H1 (cell line): ENCODE data around the gene VSNL1. TPM values are rescaled to one million over a fixed set of nuclear protein-coding genes. Genes with fewer than 3 reads are reported as not detected.

Experiments
- CTCF ChIA-PET: fragments of 300-600 bp; sonication (Branson Sonifier 250); formaldehyde crosslinking; loops from one replicate; lab custom pipeline; 2021; ENCODE audit not compliant: partially characterized antibody; lab: Charles Lee
- POLR2A ChIA-PET: fragments of 300-600 bp; sonication (Branson Sonifier 250); formaldehyde crosslinking; loops from one replicate; lab custom pipeline; 2021; ENCODE audit warnings: inconsistent platforms; ENCODE audit not compliant: partially characterized antibody; lab: Charles Lee
- DNase-seq, 2 experiments: peaks; one replicate each; pipeline versions ENCODE4 v3.0.0 to v3.0.0-alpha.2; 2010 to 2022; ENCODE audit warnings: low spot score in 2 of 2, low read depth in 1 of 2, mixed read lengths in 1 of 2
- FAIRE-seq: peaks from 2 replicates; lab custom pipeline; 2011; peaks lifted over from hg19 to GRCh38; lab: Jason Lieb, UNC
- H2AFZ ChIP-seq: 2 replicates; pipeline ENCODE4 v1.8.1; 2012; ENCODE audit warnings: low read length, inconsistent platforms
- H2AK5ac ChIP-seq: 2 replicates; pipeline ENCODE4 v1.6.1; 2013; ENCODE audit warnings: low read depth, low read length
- H2BK120ac ChIP-seq: replicated peaks from 2 replicates; pipeline ENCODE3; 2013; ENCODE audit warnings: low read depth, low read length, inconsistent platforms
- H2BK12ac ChIP-seq: 2 replicates; pipeline ENCODE4 v1.6.1; 2013; ENCODE audit warnings: low read depth, low read length
- H2BK15ac ChIP-seq: 2 replicates; pipeline ENCODE4 v1.6.1; 2013; ENCODE audit warnings: low read length
- H2BK20ac ChIP-seq: 2 replicates; pipeline ENCODE4 v1.6.1; 2013; ENCODE audit warnings: low read length
- H2BK5ac ChIP-seq: 2 replicates; pipeline ENCODE4 v1.6.1; 2013; ENCODE audit warnings: low read depth, low read length
- H3K14ac ChIP-seq: 2 replicates; pipeline ENCODE4 v1.6.1; 2013; ENCODE audit warnings: inconsistent platforms; ENCODE audit not compliant: insufficient read length
- H3K18ac ChIP-seq: 2 replicates; pipeline ENCODE4 v1.6.1; 2013; ENCODE audit warnings: low read length; ENCODE audit errors: extremely low read depth
- H3K23ac ChIP-seq: 2 replicates; pipeline ENCODE4 v1.6.1; 2013; ENCODE audit warnings: inconsistent platforms; ENCODE audit not compliant: insufficient read length
- H3K23me2 ChIP-seq: 2 replicates; pipeline ENCODE4 v1.6.1; 2013; ENCODE audit warnings: low read depth, low read length
- H3K27ac ChIP-seq: 2 replicates; pipeline ENCODE4 v1.6.1; 2011; ENCODE audit warnings: low read depth, low read length, inconsistent platforms
- H3K27me3 ChIP-seq, 4 experiments: replicated peaks in 1 of 4; 1 replicate in 1 of 4; 2 replicates in 3 of 4; pipeline versions ENCODE4 v1.6.1 to v1.8.1; 2011 to 2013; ENCODE audit warnings: low read length in 3 of 4, mild to moderate bottlenecking in 3 of 4, inconsistent platforms in 2 of 4, mixed read lengths in 2 of 4, moderate library complexity in 1 of 4; ENCODE audit not compliant: control insufficient read depth in 3 of 4, insufficient read depth in 3 of 4; ENCODE audit errors: extremely low read depth in 1 of 4
- H3K36me3 ChIP-seq, 4 experiments: 2 replicates each; pipeline versions ENCODE4 v1.6.1 to v1.8.1; 2011 to 2013; ENCODE audit warnings: mild to moderate bottlenecking in 4 of 4, low read length in 3 of 4, moderate library complexity in 2 of 4, control low read depth in 1 of 4, inconsistent platforms in 1 of 4; ENCODE audit not compliant: insufficient read depth in 4 of 4, control insufficient read depth in 2 of 4
- H3K4ac ChIP-seq: replicated peaks from 2 replicates; pipeline ENCODE3; 2013; ENCODE audit warnings: low read length, low read depth, mixed read lengths, inconsistent platforms; ENCODE audit not compliant: insufficient read length
- H3K4me1 ChIP-seq, 4 experiments: replicated peaks in 1 of 4; 1 replicate in 1 of 4; 2 replicates in 3 of 4; pipeline versions ENCODE4 v1.6.1 to v1.8.1; 2011 to 2013; ENCODE audit warnings: low read length in 3 of 4, inconsistent platforms in 2 of 4, mixed read lengths in 1 of 4; ENCODE audit not compliant: insufficient read depth in 4 of 4, control insufficient read depth in 3 of 4
- H3K4me2 ChIP-seq, 2 experiments: 2 replicates each; pipeline versions ENCODE4 v1.6.1 to v1.8.1; 2011 to 2013; ENCODE audit warnings: low read depth in 2 of 2, low read length in 2 of 2, control low read depth in 1 of 2, inconsistent platforms in 1 of 2, mild to moderate bottlenecking in 1 of 2; ENCODE audit not compliant: insufficient read depth in 1 of 2
- H3K4me3 ChIP-seq, 4 experiments: fragments of 200-600, 300-600 bp in 1 of 4; sonication (generic), shearing (Covaris generic), sonication (Bioruptor Twin) in 1 of 4; 2 replicates each; pipeline versions ENCODE4 v1.5.1 to v1.8.1; 2011 to 2016; ENCODE audit warnings: low read length in 4 of 4, low read depth in 3 of 4, control low read depth in 2 of 4, inconsistent platforms in 2 of 4, mild to moderate bottlenecking in 2 of 4, mixed read lengths in 1 of 4, moderate library complexity in 1 of 4; ENCODE audit not compliant: insufficient read depth in 2 of 4; ENCODE audit errors: extremely low read depth in 1 of 4
- H3K56ac ChIP-seq: replicated peaks from 2 replicates; pipeline ENCODE3; 2013; ENCODE audit warnings: low read depth, mild to moderate bottlenecking, mixed read lengths, low read length, inconsistent platforms; ENCODE audit not compliant: insufficient read length
- H3K79me1 ChIP-seq: 2 replicates; pipeline ENCODE4 v1.6.1; 2013; ENCODE audit warnings: low read depth, low read length, control low read depth
- H3K79me2 ChIP-seq, 2 experiments: 2 replicates each; pipeline versions ENCODE4 v1.6.1 to v1.8.1; 2012 to 2013; ENCODE audit warnings: low read length in 2 of 2, mild to moderate bottlenecking in 2 of 2, inconsistent platforms in 1 of 2; ENCODE audit not compliant: insufficient read depth in 2 of 2, control insufficient read depth in 1 of 2
- H3K9ac ChIP-seq, 4 experiments: replicated peaks in 1 of 4; 1 replicate in 1 of 4; 2 replicates in 3 of 4; pipeline versions ENCODE4 v1.6.1 to v1.8.1; 2011 to 2013; ENCODE audit warnings: low read depth in 3 of 4, low read length in 3 of 4, control low read depth in 2 of 4, mild to moderate bottlenecking in 2 of 4, moderate library complexity in 2 of 4, inconsistent platforms in 1 of 4; ENCODE audit errors: extremely low read depth in 1 of 4
- H3K9me3 ChIP-seq, 2 experiments: 2 replicates each; pipeline versions ENCODE4 v1.6.1 to v1.8.1; 2012 to 2013; ENCODE audit warnings: mild to moderate bottlenecking in 2 of 2, moderate library complexity in 2 of 2, control low read depth in 1 of 2, inconsistent platforms in 1 of 2, low read depth in 1 of 2, low read length in 1 of 2, mixed read lengths in 1 of 2; ENCODE audit not compliant: insufficient read depth in 2 of 2
- H4K20me1 ChIP-seq, 2 experiments: replicated peaks in 1 of 2; 2 replicates each; pipeline versions ENCODE3 to v1.8.1; 2011 to 2013; ENCODE audit warnings: inconsistent platforms in 2 of 2, low read length in 2 of 2, mild to moderate bottlenecking in 1 of 2; ENCODE audit not compliant: insufficient read depth in 2 of 2, control insufficient read depth in 1 of 2
- H4K5ac ChIP-seq: 2 replicates; pipeline ENCODE4 v1.6.1; 2013; ENCODE audit warnings: low read length, low read depth, mixed read lengths, inconsistent platforms; ENCODE audit not compliant: insufficient read length
- H4K8ac ChIP-seq: 2 replicates; pipeline ENCODE4 v1.8.0; 2013; ENCODE audit warnings: mild to moderate bottlenecking, moderate library complexity, low read length, inconsistent platforms; ENCODE audit not compliant: insufficient read depth; ENCODE audit errors: extremely low read depth
- H4K91ac ChIP-seq: replicated peaks from 2 replicates; pipeline ENCODE3; 2013; ENCODE audit warnings: low read length, mixed read lengths, inconsistent platforms; ENCODE audit not compliant: insufficient read length
- JUN ChIP-seq: IDR thresholded peaks from 2 replicates; pipeline ENCODE4 v1.6.1; 2011; ENCODE audit warnings: low read depth, mild to moderate bottlenecking, improper control_type of control experiment, low read length
- WGBS, 2 experiments: shearing (Covaris generic) in 1 of 2; methylation state at CpG; one replicate each; pipeline versions ENCODE4 v1.1.6 to v1.1.7; 2013 to 2015; ENCODE audit warnings: low lambda C conversion rate in 2 of 2, mixed read lengths in 2 of 2, inconsistent platforms in 1 of 2, low coverage in 1 of 2, missing lambda C conversion rate in 1 of 2; ENCODE audit not compliant: insufficient replicate concordance in 2 of 2, insufficient coverage in 1 of 2, insufficient read length in 1 of 2; ENCODE audit errors: extremely low coverage in 1 of 2, missing lambda C conversion rate in 1 of 2; 5-methylcytosine and 5-hydroxymethylcytosine counted together
- polyA plus RNA-seq, 7 experiments: library from polyadenylated mRNA; depleted of rRNA in 3 of 7; stranded (reverse) in 5 of 7; unstranded in 2 of 7; fragments of >200 nt in 5 of 7; fragments of 200-250 nt in 2 of 7; gene quantifications; 1 replicate in 5 of 7; 2 replicates in 1 of 7; 4 replicates in 1 of 7; pipeline versions ENCODE4 v1.2.1 to v1.2.3, GENCODE V29; 2011 to 2013; ENCODE audit warnings: missing spikeins in 2 of 7, mixed read lengths in 2 of 7
- total RNA-seq: library from RNA; stranded (reverse); fragmentation: NEBNext Ultra II Directional; extraction: Animal tissue kit (Norgen Biotek cat#: 25700); gene quantifications from 2 replicates; pipeline ENCODE4 v1.2.1, GENCODE V29; 2021

Gene VSNL1
- total and polyA plus RNA-seq, 2 of the 8 experiments (the other 6 are each of a cell fraction or from before 2014, with no cell fraction given), result 49.4 to 108 TPM

DNA sequence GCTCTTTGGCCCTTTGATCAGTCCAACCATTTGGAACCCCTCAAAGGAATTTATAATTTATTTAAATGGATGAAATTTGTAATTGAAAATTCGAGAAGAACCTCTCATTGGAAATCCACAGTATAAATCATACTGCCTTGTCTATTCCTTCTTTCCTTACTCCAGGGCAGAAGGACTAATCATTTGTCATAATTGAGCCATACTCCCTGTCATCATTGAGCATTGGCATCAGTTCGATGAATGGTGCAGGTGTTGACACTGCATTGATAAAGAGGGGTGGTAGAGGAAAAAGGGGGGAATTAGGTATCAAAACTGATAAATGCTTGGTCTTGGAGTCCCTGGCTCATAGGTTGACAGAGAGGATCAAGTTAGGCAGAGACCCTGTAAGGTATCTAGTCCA, 2.0 kb downstream of the VSNL1 start:
- Histone ChIP-seq H2BK15ac (no peak overlapping the region), H4K91ac (peak overlapping the region; percentile 12), H2BK5ac (peak overlapping the region; percentile 89; the same call in 1 of the 2 replicates), H2BK12ac (no peak overlapping the region), H3K4me3 (peak overlapping the region in 3 of 4 experiments; percentile 9 to 97 (median 95); a peak in 4 of 8 replicates), H3K9me3 (no peaks in the 10 kb centered on the region), H3K79me2 (peaks cover 20 to 48% of the 10 kb centered on the region in 2 experiments), H3K14ac (no peak overlapping the region), H3K18ac (peak overlapping the region; percentile 26; the same call in 1 of the 2 replicates), H4K5ac (no peak overlapping the region), H2BK120ac (no peak overlapping the region), H3K27ac (no peak overlapping the region), H4K20me1 (peaks cover 0 to 1% of the 10 kb centered on the region in 2 experiments), H2AK5ac (no peak overlapping the region), H3K4me2 (peak overlapping the region; percentile 92 to 99), H3K23me2 (peaks cover 26% of the 10 kb centered on the region), H2AFZ (no peak overlapping the region), H3K56ac (no peak overlapping the region), H2BK20ac (no peak overlapping the region), H3K27me3 (peaks cover 0 to 5% (median 0%) of the 10 kb centered on the region in 4 experiments; a peak in 1 of 7 replicates), H4K8ac (no peak overlapping the region), H3K4me1 (peaks cover 6 to 25% (median 13%) of the 10 kb centered on the region in 4 experiments; a peak in 5 of 7 replicates), H3K36me3 (no peaks in the 10 kb centered on the region), H3K79me1 (no peaks in the 10 kb centered on the region; the same call in 1 of the 2 replicates), H3K9ac (peak overlapping the region in 1 of 4 experiments; percentile 57; a peak in 1 of 7 replicates), H3K4ac (no peak overlapping the region), H3K23ac (no peak overlapping the region)
- DNase-seq, result no peak
- WGBS, 2 experiments, result 71% methylated on average over 2 of the region's 2 CpGs; no CpG with 5 or more reads in 1 of the 2 experiments
- ChIA-PET POLR2A (no interaction called here), CTCF (no interaction called here)
- FAIRE-seq, result no peak
- TF ChIP-seq JUN, result no peak
